ENCODE results near the gene CRLF1. TPM values are rescaled to one million over a fixed set of nuclear protein-coding genes. Genes with fewer than 3 reads are reported as not detected.
A peak's percentile ranks its signal among the peaks of the same experiment; 100 is the strongest.

The CRLF1 gene
- total and polyA plus RNA-seq, 2 experiments from 2014 or later, result 18.1 to 19.7 TPM

GRCh38 chr19:18646535-18647370 lies 40.2 kb upstream of the CRLF1 start (continued):
- TF ChIP-seq, protein P1, sequence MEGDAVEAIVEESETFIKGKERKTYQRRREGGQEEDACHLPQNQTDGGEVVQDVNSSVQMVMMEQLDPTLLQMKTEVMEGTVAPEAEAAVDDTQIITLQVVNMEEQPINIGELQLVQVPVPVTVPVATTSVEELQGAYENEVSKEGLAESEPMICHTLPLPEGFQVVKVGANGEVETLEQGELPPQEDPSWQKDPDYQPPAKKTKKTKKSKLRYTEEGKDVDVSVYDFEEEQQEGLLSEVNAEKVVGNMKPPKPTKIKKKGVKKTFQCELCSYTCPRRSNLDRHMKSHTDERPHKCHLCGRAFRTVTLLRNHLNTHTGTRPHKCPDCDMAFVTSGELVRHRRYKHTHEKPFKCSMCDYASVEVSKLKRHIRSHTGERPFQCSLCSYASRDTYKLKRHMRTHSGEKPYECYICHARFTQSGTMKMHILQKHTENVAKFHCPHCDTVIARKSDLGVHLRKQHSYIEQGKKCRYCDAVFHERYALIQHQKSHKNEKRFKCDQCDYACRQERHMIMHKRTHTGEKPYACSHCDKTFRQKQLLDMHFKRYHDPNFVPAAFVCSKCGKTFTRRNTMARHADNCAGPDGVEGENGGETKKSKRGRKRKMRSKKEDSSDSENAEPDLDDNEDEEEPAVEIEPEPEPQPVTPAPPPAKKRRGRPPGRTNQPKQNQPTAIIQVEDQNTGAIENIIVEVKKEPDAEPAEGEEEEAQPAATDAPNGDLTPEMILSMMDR (conservative IDR thresholded peaks at IDR 0.05; ENCODE audit: low read depth in 2 of 2), result no peak
- TF ChIP-seq CREB1 (CRISPR knock-in tag; IDR thresholded peaks at IDR 0.05; ENCODE audit: low read depth), result no peak
- no peak for TF ChIP-seq ZNF331 (CRISPR knock-in tag; IDR thresholded peaks at IDR 0.05; ENCODE audit: low read depth)
- no peak for TF ChIP-seq REST (IDR thresholded peaks at IDR 0.05; ENCODE audit: unreplicated experiment)
- no peak for TF ChIP-seq EZH2 (IDR thresholded peaks at IDR 0.05; ENCODE audit: low read depth, unreplicated experiment)

- peak; percentile 32 for ATAC-seq
Observed at GRCh38 chr19:18645035-18645511, 38.5 kb upstream of the CRLF1 start.

More at GRCh38 chr19:18645035-18645511, 38.5 kb upstream of the CRLF1 start:
- H3K79me2 ChIP-seq (replicated peaks; ENCODE audit: insufficient read depth), result peaks cover 8% of the 10 kb centered on the region; the same call in 1 of the 2 replicates
- Mint-ChIP-seq H3K27me3 (ENCODE audit: insufficient read depth, low read depth, poor library complexity) (peaks cover 21% of the 10 kb centered on the region), H3K36me3 (ENCODE audit: low read depth) (peaks cover 4% of the 10 kb centered on the region; the same call in 2 of the 3 replicates), H3K27ac (no peak overlapping the region), H3K4me3 (no peak overlapping the region), H3K4me1 (peaks cover 30% of the 10 kb centered on the region), H3K9me3 (no peaks in the 10 kb centered on the region; the same call in 2 of the 3 replicates)
- no peak overlapping the region for H3K4me3 ChIP-seq
- DNase-seq (ENCODE audit: low spot score), result no peak
- no peaks in the 10 kb centered on the region for H3K27me3 ChIP-seq (ENCODE audit: insufficient read depth)
- H3F3A ChIP-seq (replicated peaks; ENCODE audit: low read depth), result no peaks in the 10 kb centered on the region; the same call in 1 of the 2 replicates
- H4K20me1 ChIP-seq (replicated peaks; ENCODE audit: insufficient read depth), result peaks cover 13% of the 10 kb centered on the region
- peak overlapping the region; percentile 48; the same call in 1 of the 2 replicates for H3K4me2 ChIP-seq
- H3K9me2 ChIP-seq (ENCODE audit: insufficient read depth), result no peaks in the 10 kb centered on the region; the same call in 1 of the 2 replicates
- no peak overlapping the region for H2AFZ ChIP-seq
- no peak overlapping the region for H3K27ac ChIP-seq (ENCODE audit: low read depth)
- TF ChIP-seq, protein P1 (conservative IDR thresholded peaks at IDR 0.05; ENCODE audit: low read depth in 2 of 2), result no peak
- peaks cover 17% of the 10 kb centered on the region; the same call in 1 of the 2 replicates for H3K4me1 ChIP-seq (ENCODE audit: insufficient read depth)
- no peaks in the 10 kb centered on the region for H3K36me3 ChIP-seq (ENCODE audit: insufficient read depth)
